ENCODE measurements around the gene ERBB4.
A peak's percentile ranks its signal among the peaks of the same experiment; 100 is the strongest.

Gene ERBB4

DNA sequence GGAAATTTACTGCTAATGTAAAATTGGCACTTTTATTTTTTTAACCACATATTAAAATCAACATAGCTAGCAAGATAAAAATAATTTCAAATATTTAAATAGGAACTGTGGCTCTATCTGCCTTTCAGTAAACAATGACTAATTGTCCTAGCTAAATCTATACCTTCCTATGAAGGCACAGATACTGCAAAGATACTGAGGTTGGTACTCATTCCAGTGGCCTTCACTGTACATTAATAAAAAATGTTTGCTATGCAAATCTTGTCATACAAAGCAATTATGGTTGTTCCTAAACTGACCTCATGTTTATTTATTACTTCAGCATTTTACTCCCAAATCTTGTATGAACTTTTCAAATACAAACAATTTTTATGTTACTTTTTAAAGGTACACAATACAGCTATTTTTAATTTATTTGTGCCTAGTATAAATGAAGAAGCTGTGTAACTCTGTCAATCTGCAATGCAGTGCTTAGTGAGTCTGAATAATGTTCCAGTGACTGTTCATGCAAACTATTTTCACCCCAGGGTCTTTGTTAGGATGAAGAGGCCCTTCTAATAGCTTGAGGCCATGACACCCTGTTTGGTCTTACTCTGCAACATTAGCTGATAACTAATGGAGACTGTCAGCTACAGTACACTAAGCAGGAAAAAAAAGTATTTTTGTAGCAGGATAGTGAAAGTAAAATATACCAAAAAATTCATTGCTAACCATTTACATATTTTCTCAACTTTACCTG lies 9.3 kb upstream of the ERBB4 start:
- no peak for DNase-seq (ENCODE audit: low read depth)
- H3K4me3 ChIP-seq (ENCODE audit: low read depth, low read length), result no peak overlapping the region
- TF ChIP-seq, protein P1, sequence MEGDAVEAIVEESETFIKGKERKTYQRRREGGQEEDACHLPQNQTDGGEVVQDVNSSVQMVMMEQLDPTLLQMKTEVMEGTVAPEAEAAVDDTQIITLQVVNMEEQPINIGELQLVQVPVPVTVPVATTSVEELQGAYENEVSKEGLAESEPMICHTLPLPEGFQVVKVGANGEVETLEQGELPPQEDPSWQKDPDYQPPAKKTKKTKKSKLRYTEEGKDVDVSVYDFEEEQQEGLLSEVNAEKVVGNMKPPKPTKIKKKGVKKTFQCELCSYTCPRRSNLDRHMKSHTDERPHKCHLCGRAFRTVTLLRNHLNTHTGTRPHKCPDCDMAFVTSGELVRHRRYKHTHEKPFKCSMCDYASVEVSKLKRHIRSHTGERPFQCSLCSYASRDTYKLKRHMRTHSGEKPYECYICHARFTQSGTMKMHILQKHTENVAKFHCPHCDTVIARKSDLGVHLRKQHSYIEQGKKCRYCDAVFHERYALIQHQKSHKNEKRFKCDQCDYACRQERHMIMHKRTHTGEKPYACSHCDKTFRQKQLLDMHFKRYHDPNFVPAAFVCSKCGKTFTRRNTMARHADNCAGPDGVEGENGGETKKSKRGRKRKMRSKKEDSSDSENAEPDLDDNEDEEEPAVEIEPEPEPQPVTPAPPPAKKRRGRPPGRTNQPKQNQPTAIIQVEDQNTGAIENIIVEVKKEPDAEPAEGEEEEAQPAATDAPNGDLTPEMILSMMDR (conservative IDR thresholded peaks at IDR 0.05; ENCODE audit: low read depth, low read length), result no peak

DNA sequence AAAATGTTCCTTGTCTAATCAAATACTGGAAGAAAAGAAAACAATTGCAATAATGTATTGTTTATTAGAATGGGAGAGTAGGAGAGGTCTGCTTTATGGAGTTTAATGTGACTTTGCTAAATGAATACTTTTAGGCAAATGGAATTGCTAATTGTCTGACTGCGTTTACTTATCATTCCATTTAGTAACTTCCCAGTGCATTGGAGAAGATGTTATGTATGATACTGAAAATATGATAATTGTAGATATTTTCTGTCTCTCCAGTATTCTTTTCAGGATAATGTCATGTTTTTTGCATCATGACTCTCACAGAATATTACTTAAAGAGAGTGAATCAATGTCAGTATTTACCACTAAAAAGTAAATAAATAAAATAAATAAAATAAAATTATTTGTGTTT lies 8.1 kb upstream of the ERBB4 start:
- no peak for DNase-seq (ENCODE audit: low read depth)
- TF ChIP-seq, protein P1 (conservative IDR thresholded peaks at IDR 0.05; ENCODE audit: low read depth, low read length), result no peak
- no peak overlapping the region for H3K4me3 ChIP-seq (ENCODE audit: low read depth, low read length)

DNA sequence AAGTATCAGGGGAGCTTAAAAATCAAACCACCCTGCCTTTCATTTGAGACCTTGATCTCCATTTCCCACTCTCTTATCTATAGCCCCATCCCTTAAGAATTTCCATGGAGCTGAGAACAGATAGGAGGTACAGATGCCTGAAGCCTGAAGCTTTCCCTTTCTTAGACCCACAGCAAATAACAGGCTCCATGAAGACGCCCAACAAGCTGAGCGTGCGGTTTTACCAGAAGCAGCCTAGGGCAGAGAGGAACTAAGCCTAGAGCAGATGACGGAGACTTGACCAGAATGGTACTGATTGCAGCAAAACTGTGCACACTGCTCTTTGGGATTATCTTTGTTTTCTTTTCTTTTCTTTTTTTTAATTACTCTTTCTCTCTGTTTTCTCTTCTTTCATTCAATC lies 1.7 kb upstream of the ERBB4 start:
- H3K4me3 ChIP-seq (ENCODE audit: low read depth, low read length), result no peak overlapping the region
- TF ChIP-seq, protein P1 (conservative IDR thresholded peaks at IDR 0.05; ENCODE audit: low read depth, low read length), result no peak
- no peak for DNase-seq (ENCODE audit: low read depth)

DNA sequence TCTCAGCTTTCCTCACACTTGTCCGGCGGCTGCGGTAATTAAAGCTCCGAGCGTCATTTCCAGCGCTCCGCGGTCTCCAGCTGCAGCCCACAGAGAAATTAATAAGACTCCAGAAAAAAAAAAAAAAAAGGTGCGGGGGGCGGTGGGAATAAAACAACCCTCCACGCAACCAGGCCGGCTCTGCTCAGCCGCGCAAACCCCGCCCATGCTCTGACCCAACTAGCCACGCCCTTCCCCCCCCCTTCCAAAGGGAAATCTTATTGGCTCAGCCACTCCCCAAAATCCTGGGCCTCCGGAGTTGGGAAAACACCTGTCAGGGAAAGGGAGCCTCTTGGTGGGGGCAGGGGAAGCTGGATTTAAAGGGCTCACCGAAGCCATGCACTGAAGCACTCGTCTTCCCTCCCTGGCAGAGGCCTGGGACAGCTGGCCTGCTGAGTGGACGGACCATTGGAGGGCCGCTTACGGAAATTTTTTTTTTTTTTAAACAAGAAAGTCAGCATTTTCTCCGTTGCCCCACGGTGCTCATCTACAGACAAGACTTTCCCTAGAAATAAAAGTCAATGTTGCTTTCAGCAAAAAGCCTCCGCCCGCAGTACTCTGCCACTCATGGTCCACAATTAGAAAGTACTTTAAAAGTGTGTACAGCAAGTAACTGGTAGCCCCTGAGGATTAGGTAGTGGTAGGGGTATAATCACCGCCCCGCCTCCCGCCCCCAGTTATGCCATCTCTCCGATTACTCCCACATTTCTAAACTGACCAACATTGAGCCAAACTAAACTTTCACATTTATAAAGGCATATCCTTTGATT lies 674 bp upstream of the ERBB4 start:
- TF ChIP-seq, protein P1 (conservative IDR thresholded peaks at IDR 0.05; ENCODE audit: low read depth, low read length), result no peak
- H3K4me3 ChIP-seq (ENCODE audit: low read depth, low read length), result peak overlapping the region; percentile 47
- no peak for DNase-seq (ENCODE audit: low read depth)

DNA sequence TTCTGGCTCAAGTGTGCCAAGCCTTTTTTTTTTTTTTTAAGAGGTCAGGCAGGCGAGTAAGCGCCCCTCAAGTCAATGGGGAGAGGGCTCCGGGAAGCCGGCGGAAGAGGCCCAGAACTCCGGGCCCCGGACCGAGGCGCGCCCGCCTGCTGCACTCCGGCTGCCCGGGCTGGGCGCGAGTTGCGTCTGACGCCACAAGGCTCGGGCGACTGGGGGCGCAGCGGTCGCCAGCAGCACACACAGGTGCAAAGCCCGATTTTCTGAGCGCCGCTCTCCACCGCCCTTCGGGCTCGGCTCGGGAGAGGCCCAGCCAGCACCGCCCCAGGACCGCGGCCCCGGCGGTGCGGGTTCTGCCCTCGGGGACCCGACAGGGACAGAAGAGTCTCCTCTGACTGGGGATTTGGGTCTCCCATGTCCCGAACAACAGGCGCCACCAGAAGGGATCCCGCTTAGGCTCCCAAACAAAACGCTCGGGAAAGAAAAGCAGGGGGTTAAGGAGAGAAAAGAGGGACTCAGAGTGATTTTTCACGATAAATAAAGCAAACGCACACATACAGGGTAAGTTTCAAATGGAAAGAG lies 787 bp downstream of the ERBB4 start:
- TF ChIP-seq, protein P1 (conservative IDR thresholded peaks at IDR 0.05; ENCODE audit: low read depth, low read length), result no peak
- H3K4me3 ChIP-seq (ENCODE audit: low read depth, low read length), result peak overlapping the region; percentile 47
- no peak for DNase-seq (ENCODE audit: low read depth)

DNA sequence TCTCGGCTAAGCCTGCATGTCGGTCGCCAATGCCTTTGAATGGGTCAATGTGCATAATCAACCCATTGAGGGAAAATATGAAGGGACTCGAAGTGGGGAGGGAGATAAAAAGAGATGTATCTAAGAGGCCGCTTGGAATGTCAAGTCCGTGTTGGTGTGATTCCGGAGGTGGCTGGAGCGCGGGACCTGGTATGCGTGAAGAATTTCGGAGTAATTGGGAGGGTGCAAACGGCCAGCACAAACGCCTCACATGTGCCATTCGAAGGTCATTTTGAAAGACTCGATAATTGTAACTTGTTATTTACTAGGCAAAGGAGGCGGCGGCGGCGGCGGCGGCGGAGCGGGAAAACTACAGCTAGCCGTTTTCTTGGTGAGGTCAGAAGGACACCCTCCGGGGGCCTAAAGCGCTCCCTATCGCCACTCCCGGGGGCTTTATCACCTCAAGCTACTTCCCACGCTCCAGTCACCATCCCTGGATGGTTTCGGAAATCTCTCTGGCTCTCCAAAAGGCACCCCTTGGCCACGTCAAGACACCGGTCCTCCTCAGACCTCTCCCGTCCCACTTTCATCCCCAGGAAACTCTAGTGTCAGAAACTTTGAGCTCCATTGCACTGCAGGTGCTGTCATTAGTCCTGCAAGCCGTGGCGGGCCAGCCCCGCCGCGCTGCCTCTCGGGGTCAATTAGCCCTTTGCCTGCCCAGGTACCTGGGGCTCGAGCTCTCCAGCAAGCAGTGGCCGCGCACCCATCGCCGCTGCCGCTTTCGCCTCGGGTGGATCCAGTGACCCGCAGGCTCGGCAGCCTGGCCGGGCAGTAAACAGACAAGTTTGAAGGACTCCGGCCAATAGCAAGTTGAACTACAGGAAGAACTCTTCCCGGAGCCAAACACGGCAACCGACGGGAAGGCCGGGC lies 1.5 kb downstream of the ERBB4 start:
- no peak for DNase-seq (ENCODE audit: low read depth)
- TF ChIP-seq, protein P1 (conservative IDR thresholded peaks at IDR 0.05; ENCODE audit: low read depth, low read length), result no peak
- peak overlapping the region; percentile 2 for H3K4me3 ChIP-seq (ENCODE audit: low read depth, low read length)

Measured in choroid plexus epithelial cell (primary cell).